ENCODE measurements around the gene PRKD2. TPM values are rescaled to one million over a fixed set of nuclear protein-coding genes. Genes with fewer than 3 reads are reported as not detected.

The PRKD2 gene
- total RNA-seq, 2 donors from 2014 or later: 76.8 to 129 TPM

DNA sequence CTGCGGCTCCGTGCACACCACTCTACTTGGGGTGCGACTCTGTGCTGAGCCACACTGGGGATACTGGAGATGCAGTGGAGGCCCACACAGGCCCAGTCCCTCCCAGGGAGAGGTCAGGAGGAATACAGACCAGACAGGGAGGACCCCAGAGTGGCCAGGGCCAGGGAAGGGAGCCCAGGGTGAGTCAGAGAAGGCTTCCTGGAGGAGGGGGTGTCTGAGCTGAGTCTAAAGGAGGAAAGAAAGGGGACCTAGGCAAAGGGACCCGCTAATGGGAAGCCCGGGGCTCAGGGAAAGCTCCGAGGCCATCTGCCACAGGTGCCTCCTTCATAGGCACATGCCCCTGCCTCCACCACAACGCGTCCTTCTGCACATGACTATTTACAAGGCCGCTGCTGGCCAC lies 13.3 kb upstream of the PRKD2 start:
- Mint-ChIP-seq H3K36me3 (peaks cover 0 to 9% of the 10 kb centered on the region in 2 donors), H3K27ac (no peak overlapping the region)

DNA sequence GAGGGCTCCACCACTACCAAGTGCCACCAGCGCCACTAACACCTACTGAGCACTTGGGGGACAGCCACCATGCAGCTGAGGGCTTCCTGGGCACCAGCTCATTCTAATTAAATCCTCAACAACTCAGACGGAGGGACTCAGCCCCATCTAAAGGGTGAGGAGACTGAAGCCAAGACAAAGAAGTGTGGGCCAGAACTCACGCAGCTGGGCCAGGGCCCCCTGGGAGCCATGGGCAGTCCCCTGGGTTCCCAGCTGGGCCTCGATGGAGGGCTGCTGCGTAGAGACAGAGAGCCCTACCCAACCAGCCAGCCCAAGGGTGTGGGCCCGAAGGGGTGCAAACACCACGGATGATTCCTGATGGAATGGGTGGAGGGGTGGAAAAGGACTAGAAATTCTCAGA lies 12.8 kb upstream of the PRKD2 start:
- H3K9me3 Mint-ChIP-seq: no peaks in the 10 kb centered on the region
- ATAC-seq: no peak
- H3K36me3 Mint-ChIP-seq: peaks cover 0 to 9% of the 10 kb centered on the region in 2 donors
- H3K27ac Mint-ChIP-seq: no peak overlapping the region
- DNase-seq (ENCODE audit: low spot score in 2 of 2): no peak

More for the DNA sequence above, 13.3 kb upstream of the PRKD2 start:
- no peaks in the 10 kb centered on the region for H3K9me3 Mint-ChIP-seq
- DNase-seq (ENCODE audit: low spot score in 2 of 2): no peak
- no peak for ATAC-seq

DNA sequence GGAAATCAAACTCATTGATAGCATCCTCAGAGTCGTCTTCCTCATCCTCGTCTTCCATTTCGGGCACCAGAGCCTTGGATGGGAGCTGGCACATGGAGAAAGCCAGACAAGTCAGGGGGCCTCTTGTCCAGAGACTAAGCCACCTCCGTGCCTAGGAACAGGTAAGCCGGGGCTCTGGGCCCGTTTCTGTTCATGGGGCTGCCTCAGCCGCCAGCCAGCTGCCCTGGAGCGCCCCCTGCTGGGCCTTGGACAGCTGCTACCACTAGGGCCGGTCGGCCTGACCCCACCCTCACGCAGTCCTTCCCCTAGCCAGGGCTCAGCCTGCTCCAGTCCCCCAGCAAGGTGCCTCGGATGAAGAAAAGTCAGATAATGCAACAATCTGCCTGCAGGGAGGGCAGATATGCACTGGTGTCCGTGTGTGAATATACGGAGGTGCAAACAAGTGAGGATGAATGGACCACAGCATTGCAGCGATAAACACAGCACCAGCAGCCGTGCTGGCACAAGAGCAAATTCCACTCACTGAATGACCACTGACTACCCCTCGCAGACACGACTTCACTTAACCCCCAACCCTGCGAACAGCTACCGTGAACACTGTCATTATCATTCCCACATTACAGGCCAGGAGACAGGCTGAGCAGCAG lies 11.9 kb upstream of the PRKD2 start:
- DNase-seq (ENCODE audit: low spot score in 2 of 2) (peak; percentile 73 to 90), ATAC-seq (peak; percentile 83 to 87)
- Mint-ChIP-seq H3K36me3 (peaks cover 0 to 9% of the 10 kb centered on the region in 2 donors), H3K27ac (peak overlapping the region in 1 of 2 donors; percentile 91), H3K9me3 (no peaks in the 10 kb centered on the region)

DNA sequence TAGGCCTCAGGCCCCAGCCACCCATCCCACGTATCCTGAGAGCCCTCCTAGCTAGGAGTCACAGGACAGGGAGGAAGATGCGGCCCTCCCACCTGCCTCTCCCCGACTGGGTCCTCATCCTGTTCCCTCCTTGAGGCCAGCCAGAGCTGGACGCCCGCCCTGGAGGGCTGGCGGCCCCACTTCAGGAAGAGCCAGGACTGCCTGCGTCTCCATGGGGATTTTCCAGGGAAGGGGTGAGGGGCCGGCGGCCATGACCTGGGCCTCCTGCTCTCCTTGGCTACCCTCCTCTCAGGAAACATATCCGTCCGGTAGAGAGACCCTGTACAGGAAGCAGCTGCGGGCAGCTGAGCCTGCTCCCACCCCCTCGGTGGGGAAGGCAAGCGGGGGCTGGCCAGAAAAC lies 11.3 kb upstream of the PRKD2 start:
- no peak for DNase-seq (ENCODE audit: low spot score in 2 of 2)
- Mint-ChIP-seq H3K36me3 (peaks cover 0 to 9% of the 10 kb centered on the region in 2 donors), H3K27ac (no peak overlapping the region), H3K9me3 (no peaks in the 10 kb centered on the region)
- ATAC-seq: no peak

DNA sequence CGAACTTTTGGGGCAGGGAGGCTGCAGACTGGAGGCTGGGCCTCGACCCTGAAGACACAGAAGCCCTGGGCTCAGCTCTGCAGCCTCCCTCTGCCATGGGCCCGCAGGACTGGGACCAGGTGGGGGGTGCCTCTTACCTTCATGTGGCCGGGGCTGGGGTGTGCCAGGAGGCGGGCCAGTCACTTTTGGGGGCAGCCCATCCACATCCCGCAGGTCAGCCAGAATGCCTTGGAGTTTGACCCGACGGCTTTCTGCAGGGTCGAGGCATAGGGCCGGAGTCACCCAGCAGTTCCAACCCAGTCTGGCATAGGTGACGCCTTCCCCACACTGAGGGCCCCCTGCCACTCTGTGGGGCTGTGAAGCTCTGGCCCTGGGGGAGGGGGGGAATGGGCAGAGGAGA lies 10.8 kb upstream of the PRKD2 start:
- Mint-ChIP-seq H3K9me3 (no peaks in the 10 kb centered on the region), H3K36me3 (peaks cover 0 to 9% of the 10 kb centered on the region in 2 donors), H3K27ac (peak overlapping the region; percentile 20 to 39)
- ATAC-seq: no peak
- DNase-seq (ENCODE audit: low spot score in 2 of 2): no peak

DNA sequence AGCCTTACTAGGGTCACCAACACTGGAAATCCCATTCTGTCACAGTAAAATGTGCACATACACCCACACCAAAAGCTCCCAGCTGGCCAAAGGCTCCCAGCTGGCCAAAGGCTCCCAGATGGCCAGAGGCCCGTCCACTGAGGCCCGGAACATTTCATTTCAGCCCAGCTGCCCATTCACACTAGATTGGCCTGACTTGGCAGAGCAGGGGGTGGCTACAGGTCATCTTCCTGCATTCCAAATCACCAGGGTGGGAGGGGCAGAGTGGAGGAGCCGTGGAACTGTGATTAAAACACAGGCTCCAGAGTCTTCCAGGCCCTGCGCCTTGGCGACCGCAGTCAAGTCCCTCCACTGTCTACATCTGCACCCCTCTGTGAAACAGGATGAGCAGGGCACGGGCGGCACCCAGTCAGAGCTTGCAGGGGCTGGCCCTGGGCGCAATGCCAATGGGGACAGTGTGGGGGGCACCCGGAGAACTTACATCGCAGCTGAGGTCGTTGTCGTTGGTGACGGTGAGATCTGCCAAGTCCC lies 10.1 kb upstream of the PRKD2 start:
- H3K27ac Mint-ChIP-seq: peak overlapping the region in 1 of 2 donors; percentile 20
- no peaks in the 10 kb centered on the region for H3K9me3 Mint-ChIP-seq

DNA sequence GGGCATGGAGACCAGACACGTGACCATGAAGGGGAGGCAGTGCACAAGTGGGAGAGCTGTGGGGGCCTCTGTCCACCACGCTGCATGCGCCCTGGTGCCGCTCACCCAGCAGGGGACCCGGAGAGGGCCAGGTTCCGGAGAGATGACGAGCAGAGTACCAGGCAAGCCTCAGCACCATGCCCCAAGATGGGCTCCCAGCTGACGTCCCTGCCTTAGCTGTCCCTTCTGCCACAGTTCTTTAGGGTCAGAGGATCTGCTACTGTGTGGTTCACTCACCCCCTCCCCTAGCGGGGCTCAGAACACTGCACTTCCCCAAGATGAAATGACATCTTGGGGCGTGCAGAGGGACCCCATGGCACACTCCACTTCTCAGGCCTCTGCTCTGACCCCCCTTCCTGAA lies 9.6 kb upstream of the PRKD2 start:
- DNase-seq (ENCODE audit: low spot score in 2 of 2) (no peak), ATAC-seq (no peak)
- H3K27ac Mint-ChIP-seq: peak overlapping the region in 1 of 2 donors; percentile 69
- H3K9me3 Mint-ChIP-seq: no peaks in the 10 kb centered on the region
- H3K36me3 Mint-ChIP-seq: peaks cover 6 to 9% of the 10 kb centered on the region in 2 donors

More for the DNA sequence above, 10.1 kb upstream of the PRKD2 start:
- no peak for DNase-seq (ENCODE audit: low spot score in 2 of 2)
- H3K36me3 Mint-ChIP-seq: peaks cover 3 to 9% of the 10 kb centered on the region in 2 donors
- no peak for ATAC-seq

DNA sequence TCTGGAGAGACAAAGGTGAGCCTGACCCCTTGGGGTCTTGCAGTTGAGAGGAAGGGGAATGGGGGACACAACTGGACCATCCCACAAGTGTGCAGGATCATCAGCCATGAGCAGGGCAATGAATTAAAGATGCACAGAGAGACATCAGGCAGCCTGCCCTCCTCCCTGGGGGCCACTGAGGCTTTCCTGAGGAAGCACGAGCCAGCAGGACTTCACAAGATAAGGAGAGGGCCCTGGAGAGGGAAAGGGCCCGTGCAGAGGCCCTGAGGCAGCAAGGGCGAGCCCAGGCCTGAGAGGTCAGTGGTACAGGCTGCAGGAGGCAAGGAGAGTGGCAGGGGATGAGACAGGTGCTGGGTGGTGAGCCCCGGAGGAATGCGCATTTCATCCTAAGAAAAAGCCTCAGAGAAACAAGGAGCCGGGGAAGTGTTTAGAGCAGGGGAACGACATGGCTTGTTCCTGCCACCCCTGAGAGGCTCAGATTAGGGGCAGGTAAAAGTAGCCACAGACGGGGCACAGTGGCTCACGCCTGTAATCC lies 9.0 kb upstream of the PRKD2 start:
- DNase-seq (ENCODE audit: low spot score in 2 of 2) (no peak), ATAC-seq (no peak)
- no peaks in the 10 kb centered on the region for H3K9me3 Mint-ChIP-seq
- peaks cover 6 to 9% of the 10 kb centered on the region in 2 donors for H3K36me3 Mint-ChIP-seq
- peak overlapping the region; percentile 16 to 43 for H3K27ac Mint-ChIP-seq

DNA sequence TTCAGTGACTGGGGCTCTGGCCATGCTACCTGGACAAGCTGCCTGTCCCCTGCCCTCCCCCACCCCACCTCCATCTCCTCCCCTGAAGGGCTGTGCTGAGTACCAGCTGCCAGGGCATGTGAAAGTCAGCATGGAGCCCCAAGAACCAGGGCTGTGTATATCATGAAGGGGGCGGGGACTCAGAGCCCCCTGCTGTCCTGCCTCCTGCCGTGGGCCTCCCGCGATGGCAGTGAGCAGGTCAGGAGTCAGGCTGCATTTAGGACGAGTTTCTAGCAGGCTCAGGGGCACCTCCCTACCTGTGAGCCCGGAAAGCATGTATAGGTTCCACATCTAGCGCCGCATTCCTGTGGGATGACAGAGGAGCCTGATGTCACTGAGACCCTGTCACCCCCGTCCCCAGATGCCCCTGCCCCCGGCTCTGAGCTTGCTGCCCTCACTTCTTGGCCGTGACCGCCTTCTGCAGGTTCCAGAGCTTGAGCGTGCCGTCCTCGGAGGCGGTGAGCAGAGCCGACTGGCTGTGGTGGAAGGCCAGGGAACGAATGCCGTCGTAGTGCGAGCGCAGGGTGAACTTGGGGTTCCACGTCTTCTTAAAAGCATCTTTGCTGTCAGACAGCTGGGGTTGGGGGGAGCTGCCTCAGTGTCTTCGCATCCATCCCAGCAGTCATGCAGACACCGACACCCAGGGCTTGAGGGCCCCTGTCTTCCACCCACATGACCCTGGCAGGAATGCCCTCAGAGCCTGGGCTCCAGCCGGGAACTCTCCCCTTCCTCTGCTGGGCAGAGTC lies 8.3 kb upstream of the PRKD2 start:
- ATAC-seq: no peak
- peaks cover 6 to 9% of the 10 kb centered on the region in 2 donors for H3K36me3 Mint-ChIP-seq
- H3K27ac Mint-ChIP-seq: peak overlapping the region in 1 of 2 donors; percentile 43
- DNase-seq (ENCODE audit: low spot score in 2 of 2): no peak
- no peaks in the 10 kb centered on the region for H3K9me3 Mint-ChIP-seq

DNA sequence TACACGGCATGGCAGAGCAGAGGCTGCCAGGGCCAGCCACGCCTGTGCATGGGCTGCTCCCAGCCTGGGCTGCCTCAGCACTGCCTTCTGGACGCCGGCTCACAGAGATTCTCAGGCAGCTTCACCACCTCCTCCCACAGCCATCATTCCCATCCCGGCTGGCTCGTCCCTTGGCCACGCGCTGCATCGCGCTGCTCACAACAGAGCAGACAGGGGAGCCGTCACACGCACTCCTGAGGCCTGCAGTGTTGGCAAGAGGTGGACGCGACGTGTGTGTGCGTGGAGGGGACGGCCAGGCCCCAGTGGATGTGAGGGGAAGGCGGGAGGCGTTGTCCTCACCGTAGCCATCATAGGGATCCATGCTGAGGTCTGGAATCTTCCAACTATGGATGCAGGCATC lies 7.6 kb upstream of the PRKD2 start:
- DNase-seq (ENCODE audit: low spot score in 2 of 2) (no peak), ATAC-seq (no peak)
- peak overlapping the region in 1 of 2 donors; percentile 60 for H3K27ac Mint-ChIP-seq
- H3K36me3 Mint-ChIP-seq: peaks cover 6 to 9% of the 10 kb centered on the region in 2 donors
- H3K9me3 Mint-ChIP-seq: no peaks in the 10 kb centered on the region

DNA sequence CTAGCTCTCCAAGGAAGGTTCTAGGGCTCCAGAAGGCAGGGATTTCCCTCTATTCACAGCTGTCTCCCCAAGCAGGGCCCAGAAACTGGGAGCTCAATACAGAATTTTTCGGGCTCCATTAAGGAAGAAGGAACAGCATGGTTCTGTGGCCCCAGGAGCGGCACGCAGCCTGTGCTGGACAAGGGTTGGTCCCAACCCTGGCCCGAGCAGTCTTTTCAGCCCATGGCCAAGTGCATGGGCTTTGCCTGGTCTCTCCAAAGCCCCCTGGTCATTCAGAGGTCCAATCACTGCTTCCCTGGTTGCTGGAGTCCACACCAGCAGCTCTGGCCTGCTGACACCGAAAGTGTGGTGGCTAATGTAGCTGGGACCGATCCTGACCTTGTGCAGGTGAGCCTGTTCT lies 6.6 kb upstream of the PRKD2 start:
- H3K36me3 Mint-ChIP-seq: peaks cover 6 to 9% of the 10 kb centered on the region in 2 donors

DNA sequence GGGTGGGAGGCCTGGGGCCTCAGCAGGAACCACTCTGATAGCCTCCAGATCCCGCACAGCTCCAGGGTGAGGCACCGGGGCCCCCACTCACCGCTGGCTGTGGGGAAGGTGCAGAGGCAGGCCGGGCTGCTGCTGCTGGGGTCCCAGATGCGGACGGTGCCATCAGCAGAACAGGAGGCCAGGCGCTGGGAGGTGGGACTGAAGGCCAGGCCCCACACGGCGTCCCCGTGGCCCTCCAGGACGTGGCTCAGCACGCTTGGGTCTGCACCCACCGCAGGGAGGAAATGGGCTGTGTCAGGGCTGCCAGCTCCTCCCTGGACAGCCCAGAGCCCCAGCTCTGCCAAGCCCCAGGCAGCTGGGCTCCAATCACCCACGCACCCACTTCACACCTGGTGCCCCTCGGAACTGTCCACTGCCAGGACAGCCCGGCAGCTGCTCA lies 6.1 kb upstream of the PRKD2 start:
- peak overlapping the region in 1 of 2 donors; percentile 31 for H3K27ac Mint-ChIP-seq
- DNase-seq (ENCODE audit: low spot score in 2 of 2) (no peak), ATAC-seq (no peak)
- peaks cover 6 to 9% of the 10 kb centered on the region in 2 donors for H3K36me3 Mint-ChIP-seq
- H3K9me3 Mint-ChIP-seq: no peaks in the 10 kb centered on the region

More for the DNA sequence above, 6.6 kb upstream of the PRKD2 start:
- H3K9me3 Mint-ChIP-seq: no peaks in the 10 kb centered on the region
- ATAC-seq (no peak), DNase-seq (ENCODE audit: low spot score in 2 of 2) (no peak)
- peak overlapping the region in 1 of 2 donors; percentile 31 for H3K27ac Mint-ChIP-seq

DNA sequence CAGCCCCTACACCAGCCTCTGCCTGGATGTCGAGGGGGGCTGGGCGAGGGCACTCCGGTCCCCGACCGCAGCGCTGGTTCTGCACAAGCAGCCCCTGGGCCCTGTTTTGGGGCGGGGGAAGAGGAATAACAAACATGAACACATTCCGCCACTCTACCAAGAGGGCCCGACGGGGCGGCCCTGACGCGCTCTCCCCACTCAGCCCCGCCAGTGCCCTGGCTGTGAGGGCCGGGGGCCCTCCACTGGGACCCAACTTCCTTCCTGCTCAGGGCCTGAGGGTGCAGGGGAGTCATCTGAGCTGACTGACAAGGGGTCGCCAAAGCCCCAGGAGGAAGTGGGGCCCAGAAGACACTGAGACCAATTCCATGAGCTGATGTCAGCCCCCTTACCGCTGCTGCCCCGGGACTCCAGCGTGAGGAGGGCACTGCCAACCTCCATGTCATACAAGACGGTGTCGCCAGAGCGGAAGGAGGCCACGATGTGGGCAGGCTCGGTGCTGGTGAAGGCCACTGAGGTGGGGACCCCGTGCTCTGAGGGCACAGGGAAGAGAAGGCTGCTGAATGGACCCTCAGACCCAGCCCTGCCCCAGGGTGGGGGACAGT lies 5.6 kb upstream of the PRKD2 start:
- DNase-seq (ENCODE audit: low spot score in 2 of 2): no peak
- no peak overlapping the region for H3K27ac Mint-ChIP-seq
- no peak for ATAC-seq
- H3K36me3 Mint-ChIP-seq: peaks cover 6 to 9% of the 10 kb centered on the region in 2 donors
- H3K9me3 Mint-ChIP-seq: no peaks in the 10 kb centered on the region

DNA sequence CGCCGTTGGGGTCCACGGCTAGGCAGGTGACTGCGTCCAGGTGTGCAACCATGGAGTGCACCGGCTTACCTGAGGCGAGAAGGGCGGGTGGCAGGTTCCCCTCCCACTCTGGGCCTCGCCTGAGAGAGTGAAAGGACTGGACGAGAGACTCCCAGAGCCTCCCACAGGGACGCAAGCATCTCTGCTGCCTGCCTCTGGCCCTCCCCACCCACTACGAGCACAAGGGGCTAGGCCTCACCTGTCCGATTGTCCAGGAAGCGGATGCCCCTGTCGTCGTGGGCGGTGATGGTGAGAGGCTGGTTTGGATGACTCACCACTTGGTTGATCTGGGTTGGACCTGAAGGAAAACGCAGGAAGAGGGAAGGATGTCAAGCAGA lies 5.1 kb upstream of the PRKD2 start:
- ATAC-seq (no peak), DNase-seq (ENCODE audit: low spot score in 2 of 2) (no peak)

DNA sequence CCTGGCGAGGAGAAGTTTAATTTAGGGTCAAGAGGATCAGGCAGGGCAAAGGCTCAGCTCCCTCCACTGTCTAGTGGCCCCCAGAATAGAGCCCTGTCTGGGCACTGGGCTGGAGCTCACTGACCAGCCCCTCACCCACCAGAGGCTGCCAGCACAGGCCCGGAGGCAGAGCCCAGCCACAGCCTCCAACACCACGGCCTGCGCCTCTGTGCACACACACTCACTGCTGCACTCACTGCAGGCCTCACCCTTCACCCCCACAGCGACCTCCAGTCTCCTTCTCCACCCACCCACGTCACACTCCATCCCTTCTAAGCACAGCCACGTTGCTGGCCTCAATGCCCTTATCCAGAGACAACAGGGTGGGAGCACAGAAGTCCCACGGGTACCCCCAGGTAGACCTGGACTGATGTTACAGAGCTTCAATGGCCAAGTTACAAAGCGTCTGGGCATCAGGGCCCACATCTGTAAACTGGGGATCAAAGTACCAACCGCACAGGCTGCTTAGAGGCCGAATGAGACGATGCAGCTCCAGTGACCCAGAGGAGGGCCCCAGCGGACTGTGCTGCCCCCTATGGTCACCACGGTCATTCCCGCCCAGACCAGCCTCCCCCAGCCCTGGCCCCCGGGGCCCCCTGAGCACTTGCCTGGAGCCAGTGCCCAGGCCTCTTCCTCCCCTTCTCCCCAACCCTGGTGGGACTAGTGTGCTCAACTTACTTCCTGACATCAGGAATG lies 4.5 kb upstream of the PRKD2 start:
- ATAC-seq: no peak
- peak overlapping the region in 1 of 2 donors; percentile 50 for H3K27ac Mint-ChIP-seq
- peaks cover 9 to 14% of the 10 kb centered on the region in 2 donors for H3K36me3 Mint-ChIP-seq
- DNase-seq (ENCODE audit: low spot score in 2 of 2): no peak
- no peaks in the 10 kb centered on the region for H3K9me3 Mint-ChIP-seq

More for the DNA sequence above, 5.1 kb upstream of the PRKD2 start:
- no peaks in the 10 kb centered on the region for H3K9me3 Mint-ChIP-seq
- peaks cover 6 to 9% of the 10 kb centered on the region in 2 donors for H3K36me3 Mint-ChIP-seq
- peak overlapping the region in 1 of 2 donors; percentile 50 for H3K27ac Mint-ChIP-seq
